Naive B cell (primary cell): ENCODE measurements around the gene CFAP410. TPM values are rescaled to one million over a fixed set of nuclear protein-coding genes. Genes with fewer than 3 reads are reported as not detected.

Experiments
- ATAC-seq, 2 donors: fragments of 150-1000 bp; cut with Tn5 transposase; 2 replicates each; pipeline ENCODE4 v1.10.0; 2021; ENCODE audit warnings: low read depth in 2 of 2, mild to moderate bottlenecking in 2 of 2, moderate library complexity in 2 of 2
- DNase-seq: peaks from one replicate; pipeline ENCODE4 v3.0.0; 2022
- H3K27ac Mint-ChIP-seq, 6 donors: one replicate each; pipeline ENCODE4 v1.8.0; 2020 to 2022; ENCODE audit warnings: mild to moderate bottlenecking in 6 of 6, mixed read lengths in 6 of 6, moderate library complexity in 5 of 6, inconsistent platforms in 2 of 6
- H3K27me3 Mint-ChIP-seq, 3 donors: one replicate each; pipeline ENCODE4 v1.8.0; 2021 to 2022; ENCODE audit warnings: mixed read lengths in 3 of 3, mild to moderate bottlenecking in 1 of 3
- H3K36me3 Mint-ChIP-seq, 2 donors: one replicate each; pipeline ENCODE4 v1.8.0; 2020 to 2022; ENCODE audit warnings: mixed read lengths in 2 of 2, inconsistent platforms in 1 of 2, mild to moderate bottlenecking in 1 of 2
- H3K4me1 Mint-ChIP-seq, 3 donors: one replicate each; pipeline ENCODE4 v1.8.0; 2020 to 2022; ENCODE audit warnings: mixed read lengths in 3 of 3, inconsistent platforms in 1 of 3, mild to moderate bottlenecking in 1 of 3, moderate library complexity in 1 of 3
- H3K4me3 Mint-ChIP-seq, 8 donors: one replicate each; pipeline ENCODE4 v1.8.0; 2020 to 2022; ENCODE audit warnings: mild to moderate bottlenecking in 8 of 8, mixed read lengths in 8 of 8, moderate library complexity in 8 of 8, inconsistent platforms in 2 of 8
- H3K9me3 Mint-ChIP-seq, 7 donors: one replicate each; pipeline ENCODE4 v1.8.0; 2020 to 2022; ENCODE audit warnings: mixed read lengths in 7 of 7, mild to moderate bottlenecking in 5 of 7, inconsistent platforms in 2 of 7, moderate library complexity in 1 of 7
- polyA plus RNA-seq, 6 donors: library from polyadenylated mRNA; unstranded; fragments of 300-500 nt; fragmentation: Illumina TruSeq; gene quantifications; one replicate each; pipeline ENCODE4 v1.2.3, GENCODE V29; 2021; ENCODE audit warnings: low read depth in 6 of 6

The CFAP410 gene
- polyA plus RNA-seq, result 10 to 100 TPM; 28.1 to 44.6 (median 35.1) TPM

GRCh38 chr21:44338971-44339910, at the start of gene CFAP410:
Gene CFAP410, minus strand, starts transcription at chr21:44339390. Its CDS starts 196 bp downstream, at chr21:44339194.
- Mint-ChIP-seq H3K9me3 (no peaks in the 10 kb centered on the region), H3K4me3 (peak within 1 kb of the TSS; percentile 89 to 96 (median 95)), H3K36me3 (no peaks in the 10 kb centered on the region), H3K4me1 (peaks cover 13 to 25% (median 14%) of the 10 kb centered on the region in 3 donors), H3K27me3 (no peaks in the 10 kb centered on the region), H3K27ac (peak within 1 kb of the TSS; percentile 97 to 99 (median 98))
- ATAC-seq (peak; percentile 86 to 87), DNase-seq (peak; percentile 97)

GRCh38 chr21:44384968-44385367, 45.8 kb upstream of the CFAP410 start:
- Mint-ChIP-seq H3K27ac (no peak overlapping the region), H3K27me3 (no peaks in the 10 kb centered on the region), H3K36me3 (peaks cover 28 to 54% of the 10 kb centered on the region in 2 donors), H3K9me3 (peaks cover 13 to 42% (median 31%) of the 10 kb centered on the region in 7 donors), H3K4me3 (no peak overlapping the region), H3K4me1 (peaks cover 0 to 6% (median 5%) of the 10 kb centered on the region in 3 donors)
- DNase-seq, result no peak
- ATAC-seq, result no peak

GRCh38 chr21:44383216-44383615, 44.0 kb upstream of the CFAP410 start:
- DNase-seq (no peak), ATAC-seq (no peak)
- Mint-ChIP-seq H3K27me3 (no peaks in the 10 kb centered on the region), H3K36me3 (peaks cover 28 to 54% of the 10 kb centered on the region in 2 donors), H3K9me3 (peaks cover 13 to 42% (median 28%) of the 10 kb centered on the region in 7 donors), H3K4me1 (peaks cover under 1 to 6% (median 5%) of the 10 kb centered on the region in 3 donors), H3K4me3 (peak overlapping the region in 1 of 8 donors; percentile 29), H3K27ac (no peak overlapping the region)

- no peak overlapping the region for H3K27ac Mint-ChIP-seq
- H3K27me3 Mint-ChIP-seq, result no peaks in the 10 kb centered on the region
- no peak overlapping the region for H3K4me3 Mint-ChIP-seq
- ATAC-seq (no peak), DNase-seq (no peak)
- peaks cover 13 to 42% (median 28%) of the 10 kb centered on the region in 7 donors for H3K9me3 Mint-ChIP-seq
- peaks cover 28 to 54% of the 10 kb centered on the region in 2 donors for H3K36me3 Mint-ChIP-seq
- peaks cover 7 to 8% (median 8%) of the 10 kb centered on the region in 3 donors for H3K4me1 Mint-ChIP-seq
These were observed 43.3 kb upstream of the CFAP410 start for GRCh38 chr21:44382536-44382935.

- Mint-ChIP-seq H3K27me3 (no peaks in the 10 kb centered on the region), H3K36me3 (peaks cover 28 to 54% of the 10 kb centered on the region in 2 donors), H3K4me3 (no peak overlapping the region), H3K27ac (peak overlapping the region in 1 of 6 donors; percentile 24), H3K4me1 (peaks cover 13 to 14% (median 13%) of the 10 kb centered on the region in 3 donors), H3K9me3 (peaks cover 13 to 42% (median 28%) of the 10 kb centered on the region in 7 donors)
- no peak for DNase-seq
- ATAC-seq, result no peak
These were observed 42.7 kb upstream of the CFAP410 start for GRCh38 chr21:44381874-44382273.

- DNase-seq, result no peak
These were observed 41.7 kb upstream of the CFAP410 start for GRCh38 chr21:44380876-44381275.

GRCh38 chr21:44379991-44380865, 41.0 kb upstream of the CFAP410 start:
- Mint-ChIP-seq H3K36me3 (peaks cover 24 to 53% of the 10 kb centered on the region in 2 donors), H3K27me3 (no peaks in the 10 kb centered on the region), H3K4me1 (peaks cover 27 to 30% (median 30%) of the 10 kb centered on the region in 3 donors), H3K27ac (no peak overlapping the region), H3K9me3 (peaks cover 12 to 27% (median 20%) of the 10 kb centered on the region in 7 donors), H3K4me3 (no peak overlapping the region)
- no peak for DNase-seq
- ATAC-seq, result no peak

More at GRCh38 chr21:44380876-44381275, 41.7 kb upstream of the CFAP410 start:
- H3K4me1 Mint-ChIP-seq, result peaks cover 20 to 24% (median 23%) of the 10 kb centered on the region in 3 donors
- H3K4me3 Mint-ChIP-seq, result no peak overlapping the region
- H3K9me3 Mint-ChIP-seq, result peaks cover 13 to 34% (median 25%) of the 10 kb centered on the region in 7 donors
- H3K27me3 Mint-ChIP-seq, result no peaks in the 10 kb centered on the region
- H3K27ac Mint-ChIP-seq, result peak overlapping the region in 1 of 6 donors; percentile 73
- ATAC-seq, result no peak
- H3K36me3 Mint-ChIP-seq, result peaks cover 28 to 53% of the 10 kb centered on the region in 2 donors

- no peak overlapping the region for H3K4me3 Mint-ChIP-seq
- H3K36me3 Mint-ChIP-seq, result peaks cover 24 to 50% of the 10 kb centered on the region in 2 donors
- H3K27ac Mint-ChIP-seq, result no peak overlapping the region
- peaks cover 31 to 37% (median 36%) of the 10 kb centered on the region in 3 donors for H3K4me1 Mint-ChIP-seq
- no peak for ATAC-seq
- H3K27me3 Mint-ChIP-seq, result no peaks in the 10 kb centered on the region
- H3K9me3 Mint-ChIP-seq, result peaks cover 12 to 20% (median 17%) of the 10 kb centered on the region in 7 donors
- DNase-seq, result no peak
These were observed 40.3 kb upstream of the CFAP410 start for GRCh38 chr21:44379515-44379848.

- Mint-ChIP-seq H3K9me3 (peaks cover 8 to 16% (median 13%) of the 10 kb centered on the region in 7 donors), H3K4me3 (peak overlapping the region in 1 of 8 donors; percentile 29), H3K27me3 (no peaks in the 10 kb centered on the region), H3K4me1 (peaks cover 31 to 41% (median 36%) of the 10 kb centered on the region in 3 donors), H3K27ac (peak overlapping the region in 2 of 6 donors; percentile 37 to 47), H3K36me3 (peaks cover 20 to 44% of the 10 kb centered on the region in 2 donors)
- DNase-seq (no peak), ATAC-seq (no peak)
These were observed 39.7 kb upstream of the CFAP410 start for GRCh38 chr21:44378646-44379514.

- DNase-seq, result no peak
- no peak for ATAC-seq
- peaks cover 12 to 36% of the 10 kb centered on the region in 2 donors for H3K36me3 Mint-ChIP-seq
- H3K4me3 Mint-ChIP-seq, result no peak overlapping the region
- no peaks in the 10 kb centered on the region for H3K27me3 Mint-ChIP-seq
- H3K27ac Mint-ChIP-seq, result peak overlapping the region in 1 of 6 donors; percentile 47
- H3K4me1 Mint-ChIP-seq, result peaks cover 31 to 41% (median 36%) of the 10 kb centered on the region in 3 donors
- peaks cover 6 to 12% (median 7%) of the 10 kb centered on the region in 7 donors for H3K9me3 Mint-ChIP-seq
These were observed 38.9 kb upstream of the CFAP410 start for GRCh38 chr21:44377922-44378645.

GRCh38 chr21:44377201-44377921, 38.2 kb upstream of the CFAP410 start:
- H3K9me3 Mint-ChIP-seq, result peaks cover 6 to 12% (median 7%) of the 10 kb centered on the region in 7 donors
- H3K4me1 Mint-ChIP-seq, result peaks cover 31 to 41% (median 36%) of the 10 kb centered on the region in 3 donors
- DNase-seq (no peak), ATAC-seq (no peak)
- peaks cover 12 to 29% of the 10 kb centered on the region in 2 donors for H3K36me3 Mint-ChIP-seq
- peak overlapping the region in 2 of 6 donors; percentile 23 to 52 for H3K27ac Mint-ChIP-seq
- H3K4me3 Mint-ChIP-seq, result peak overlapping the region in 1 of 8 donors; percentile 85
- no peaks in the 10 kb centered on the region for H3K27me3 Mint-ChIP-seq
